Osteocyte (in vitro differentiated cells): ENCODE results near the gene FHIT. TPM values are rescaled to one million over a fixed set of nuclear protein-coding genes. Genes with fewer than 3 reads are reported as not detected.
"Not testable (repeated sequence)": the region's sequence is repeated elsewhere in the genome, so short reads cannot be mapped to it uniquely, and the experiment has no call there.

Source experiments
- DNase-seq: peaks from one replicate; pipeline ENCODE4 v3.0.0; 2021; ENCODE audit warnings: mixed read lengths; ENCODE audit not compliant: unreplicated experiment; ENCODE audit errors: extremely low spot score
- H3K27ac Mint-ChIP-seq: one replicate; pipeline ENCODE4 v1.8.0; 2021; ENCODE audit warnings: mild to moderate bottlenecking, mixed read lengths; ENCODE audit not compliant: unreplicated experiment
- H3K27me3 Mint-ChIP-seq: one replicate; pipeline ENCODE4 v1.8.0; 2021; ENCODE audit warnings: mixed read lengths; ENCODE audit not compliant: unreplicated experiment
- H3K36me3 Mint-ChIP-seq: one replicate; pipeline ENCODE4 v1.8.0; 2021; ENCODE audit warnings: mixed read lengths; ENCODE audit not compliant: unreplicated experiment
- H3K4me1 Mint-ChIP-seq: one replicate; pipeline ENCODE4 v1.8.0; 2021; ENCODE audit warnings: mixed read lengths; ENCODE audit not compliant: unreplicated experiment
- H3K4me3 Mint-ChIP-seq: one replicate; pipeline ENCODE4 v1.8.0; 2021; ENCODE audit warnings: mild to moderate bottlenecking, moderate library complexity, mixed read lengths; ENCODE audit not compliant: unreplicated experiment
- H3K9me3 Mint-ChIP-seq: one replicate; pipeline ENCODE4 v1.8.0; 2021; ENCODE audit warnings: mixed read lengths; ENCODE audit not compliant: unreplicated experiment
- CTCF ChIP-seq: fragments of 200-600 bp; sonication (generic); IDR thresholded peaks from 2 replicates; pipeline ENCODE4 v1.5.0; 2021; ENCODE audit warnings: antibody characterized with exemption, mild to moderate bottlenecking, moderate library complexity
- total RNA-seq: library from RNA; stranded (reverse); gene quantifications from 2 replicates; pipeline ENCODE4 v1.2.1, GENCODE V29; 2021

Gene FHIT
- total RNA-seq, 1 donor from 2014 or later = 2.3 TPM

DNA sequence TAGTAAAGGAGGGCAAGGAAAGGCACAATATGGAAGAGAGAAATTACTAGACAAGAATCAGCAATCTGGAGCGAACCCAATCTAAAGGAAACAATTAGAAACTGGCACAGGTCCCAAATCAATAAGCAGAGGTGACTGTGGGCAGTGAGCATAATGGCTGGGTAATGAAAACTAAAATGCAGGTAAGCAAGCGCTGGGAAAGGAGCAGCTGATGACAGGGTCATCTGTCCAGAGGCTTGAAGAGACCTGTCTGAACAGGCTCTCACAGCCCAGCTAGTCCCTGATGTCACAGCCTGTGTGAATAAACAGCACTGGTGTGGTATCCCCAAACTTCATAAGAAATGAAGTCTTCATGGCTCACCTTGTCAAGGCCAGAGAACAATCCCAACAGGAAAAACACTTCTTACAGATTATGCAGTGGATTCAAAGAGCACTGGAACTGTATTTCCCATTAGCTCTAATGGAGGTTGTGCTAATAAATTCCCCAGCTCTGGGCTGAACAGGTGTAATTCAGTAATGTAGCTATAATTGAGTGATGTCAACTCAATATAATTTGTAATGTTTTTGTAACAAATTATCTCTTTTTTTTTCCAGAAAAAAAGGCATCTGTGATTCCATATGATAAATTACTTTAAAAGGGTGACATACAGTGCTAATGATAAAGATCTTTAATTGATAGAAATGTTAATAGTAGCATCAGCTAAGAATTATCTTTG is 197.3 kb downstream of the FHIT start:
- no peak overlapping the region for H3K4me3 Mint-ChIP-seq
- H3K36me3 Mint-ChIP-seq = no peaks in the 10 kb centered on the region
- no peak overlapping the region for H3K27ac Mint-ChIP-seq
- no peaks in the 10 kb centered on the region for H3K9me3 Mint-ChIP-seq
- no peak for DNase-seq
- H3K27me3 Mint-ChIP-seq = no peaks in the 10 kb centered on the region
- TF ChIP-seq CTCF = no peak
- peaks cover 5% of the 10 kb centered on the region for H3K4me1 Mint-ChIP-seq

- H3K4me1 Mint-ChIP-seq = peaks cover 5% of the 10 kb centered on the region
Observed at GRCh38 chr3:61052851-61053250, 198.4 kb downstream of the FHIT start.

GRCh38 chr3:61051666-61052065 is 199.6 kb downstream of the FHIT start:
- Mint-ChIP-seq H3K4me1 (peaks cover 5% of the 10 kb centered on the region), H3K4me3 (no peak overlapping the region), H3K27ac (no peak overlapping the region), H3K9me3 (no peaks in the 10 kb centered on the region), H3K36me3 (no peaks in the 10 kb centered on the region), H3K27me3 (no peaks in the 10 kb centered on the region)
- DNase-seq = no peak
- TF ChIP-seq CTCF = no peak

More at GRCh38 chr3:61052851-61053250, 198.4 kb downstream of the FHIT start:
- no peak for DNase-seq
- Mint-ChIP-seq H3K9me3 (no peaks in the 10 kb centered on the region), H3K27ac (no peak overlapping the region), H3K4me3 (no peak overlapping the region), H3K36me3 (no peaks in the 10 kb centered on the region), H3K27me3 (no peaks in the 10 kb centered on the region)
- TF ChIP-seq CTCF = no peak

- H3K4me3 Mint-ChIP-seq, H3K36me3 Mint-ChIP-seq: not testable (repeated sequence)
- peaks cover 15% of the 10 kb centered on the region for H3K9me3 Mint-ChIP-seq
Observed at GRCh38 chr3:61045169-61045568, 206.1 kb downstream of the FHIT start.

DNA sequence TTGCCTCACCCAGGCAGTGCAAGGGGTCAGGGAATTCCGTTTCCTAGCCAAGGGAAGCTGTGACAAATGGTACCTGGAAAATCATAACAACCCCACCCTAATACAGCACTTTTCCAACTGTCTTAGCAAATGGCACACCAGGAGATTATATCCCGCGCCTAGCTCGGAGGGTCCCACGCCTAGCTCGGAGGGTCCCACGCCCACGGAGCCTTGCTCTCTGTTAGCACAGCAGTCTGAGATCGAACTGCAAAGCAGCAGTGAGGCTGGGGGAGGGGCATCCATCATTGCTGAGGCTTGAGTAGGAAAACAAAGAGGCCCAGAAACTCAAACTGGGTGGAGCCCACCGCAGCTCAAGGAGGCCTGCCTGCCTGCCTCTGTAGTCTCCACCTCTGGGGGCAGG is 208.1 kb downstream of the FHIT start:
- H3K4me3 Mint-ChIP-seq = no peak overlapping the region
- DNase-seq = no peak
- H3K9me3 Mint-ChIP-seq = peaks cover 18% of the 10 kb centered on the region
- no peaks in the 10 kb centered on the region for H3K36me3 Mint-ChIP-seq
- no peak overlapping the region for H3K27ac Mint-ChIP-seq
- H3K27me3 Mint-ChIP-seq = no peaks in the 10 kb centered on the region
- no peaks in the 10 kb centered on the region for H3K4me1 Mint-ChIP-seq
- TF ChIP-seq CTCF = no peak

More at GRCh38 chr3:61045169-61045568, 206.1 kb downstream of the FHIT start:
- not testable (repeated sequence) for DNase-seq, H3K27ac Mint-ChIP-seq, H3K4me1 Mint-ChIP-seq, H3K27me3 Mint-ChIP-seq
